Activated naive CD4-positive, alpha-beta T cell (primary cell): Measurements from ENCODE around the gene SERPINI1.
A peak's percentile ranks its signal among the peaks of the same experiment; 100 is the strongest.

Experiments used
- DNase-seq, 4 experiments: peaks; one replicate each; lab custom pipeline; 2025; lab: John Stamatoyannopoulos, UW

The SERPINI1 gene, protein sequence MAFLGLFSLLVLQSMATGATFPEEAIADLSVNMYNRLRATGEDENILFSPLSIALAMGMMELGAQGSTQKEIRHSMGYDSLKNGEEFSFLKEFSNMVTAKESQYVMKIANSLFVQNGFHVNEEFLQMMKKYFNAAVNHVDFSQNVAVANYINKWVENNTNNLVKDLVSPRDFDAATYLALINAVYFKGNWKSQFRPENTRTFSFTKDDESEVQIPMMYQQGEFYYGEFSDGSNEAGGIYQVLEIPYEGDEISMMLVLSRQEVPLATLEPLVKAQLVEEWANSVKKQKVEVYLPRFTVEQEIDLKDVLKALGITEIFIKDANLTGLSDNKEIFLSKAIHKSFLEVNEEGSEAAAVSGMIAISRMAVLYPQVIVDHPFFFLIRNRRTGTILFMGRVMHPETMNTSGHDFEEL

DNA sequence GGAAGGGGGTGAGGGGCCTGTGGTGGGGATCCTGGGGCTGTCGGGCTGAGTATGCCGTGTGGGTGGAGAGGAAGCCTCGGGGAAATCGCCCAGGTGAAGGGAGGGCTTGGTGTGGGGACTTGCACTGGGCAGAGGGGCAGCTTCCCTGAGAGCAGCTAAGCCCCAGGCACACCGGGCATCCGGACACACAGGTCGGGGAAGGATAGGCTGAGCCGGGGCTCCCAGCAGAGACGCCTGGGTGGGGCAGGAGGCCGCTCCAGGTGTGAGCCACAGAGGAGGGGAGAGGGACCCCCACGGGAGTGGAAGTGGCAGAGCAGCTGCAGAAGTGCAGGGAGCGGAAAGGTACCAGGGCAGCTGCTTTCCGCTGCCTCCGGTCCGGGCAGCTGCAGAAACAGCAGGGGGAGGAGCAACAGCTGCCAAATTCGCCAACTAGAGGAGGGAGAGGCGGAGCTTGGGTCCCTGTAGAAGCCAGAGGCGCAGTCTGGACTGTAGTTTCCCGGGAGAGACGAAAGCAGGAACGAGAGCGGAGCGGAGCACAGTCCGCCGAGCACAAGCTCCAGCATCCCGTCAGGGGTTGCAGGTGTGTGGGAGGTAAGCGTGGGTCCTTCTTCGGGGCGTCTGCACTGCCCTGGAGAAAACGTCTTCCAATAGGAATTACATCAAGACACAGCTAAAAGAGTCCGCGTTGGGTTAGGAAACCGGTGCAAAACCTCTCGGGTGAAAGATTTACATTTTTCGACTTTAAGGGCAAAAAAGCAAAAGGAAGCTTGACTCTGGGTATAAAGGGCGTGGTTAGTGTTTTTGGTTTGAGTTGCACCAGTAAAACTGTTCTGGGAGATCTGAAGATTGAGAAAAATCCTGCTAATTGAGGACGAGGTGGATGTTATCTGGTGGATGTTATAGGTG is at the start of gene SERPINI1:
Gene SERPINI1, plus strand, starts transcription at position 489 of the 906 bp plus-strand sequence. CDS start 53,408 bp downstream, outside the sequence.
- peak; percentile 50 to 63 (median 56) for DNase-seq

DNA sequence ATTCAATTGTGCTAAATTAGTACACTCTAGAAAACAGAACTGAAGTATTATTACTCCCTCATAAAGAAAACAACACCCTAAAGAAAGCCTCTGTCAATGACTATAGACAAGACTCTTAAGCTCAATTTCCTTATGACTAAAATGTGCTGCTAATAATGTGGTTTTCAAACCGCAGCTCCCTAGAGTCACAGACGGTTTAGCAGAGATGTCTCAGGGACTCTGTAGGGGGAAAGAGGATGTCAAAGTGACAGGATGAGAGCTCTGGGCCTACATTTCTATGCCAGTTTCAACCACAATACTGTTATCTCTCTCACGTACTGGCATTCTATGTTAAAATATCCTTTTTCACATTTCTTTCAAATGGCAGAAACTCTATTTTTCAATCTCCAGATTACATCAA is 44.2 kb upstream of the SERPINI1 start:
- no peak for DNase-seq

- no peak for DNase-seq
Observed at GRCh38 chr3:167694121-167694520, 41.4 kb upstream of the SERPINI1 start.

DNA sequence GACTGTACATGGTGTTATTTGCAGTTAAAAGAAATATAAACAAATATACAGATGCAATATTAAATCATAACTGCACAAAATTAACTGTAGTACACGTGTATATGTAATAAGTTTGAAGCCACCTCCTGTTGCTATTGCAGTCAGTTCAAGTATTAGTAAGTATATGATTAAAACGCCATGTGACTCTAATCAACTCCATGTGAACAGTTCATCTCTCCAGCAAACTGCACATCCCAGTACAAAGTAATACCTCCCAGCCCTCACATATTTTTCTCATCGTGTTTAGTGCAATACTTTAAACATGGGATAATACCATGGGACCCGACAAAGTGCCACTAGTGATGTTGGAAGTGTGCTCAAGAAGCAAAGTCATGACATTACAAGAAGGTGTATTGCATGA is 35.5 kb upstream of the SERPINI1 start:
- DNase-seq = no peak

- DNase-seq = no peak
Observed at GRCh38 chr3:167700926-167701325, 34.6 kb upstream of the SERPINI1 start.

- no peak for DNase-seq
Observed at GRCh38 chr3:167705840-167706239, 29.7 kb upstream of the SERPINI1 start.

GRCh38 chr3:167709690-167710089 is 25.8 kb upstream of the SERPINI1 start:
- no peak for DNase-seq

DNA sequence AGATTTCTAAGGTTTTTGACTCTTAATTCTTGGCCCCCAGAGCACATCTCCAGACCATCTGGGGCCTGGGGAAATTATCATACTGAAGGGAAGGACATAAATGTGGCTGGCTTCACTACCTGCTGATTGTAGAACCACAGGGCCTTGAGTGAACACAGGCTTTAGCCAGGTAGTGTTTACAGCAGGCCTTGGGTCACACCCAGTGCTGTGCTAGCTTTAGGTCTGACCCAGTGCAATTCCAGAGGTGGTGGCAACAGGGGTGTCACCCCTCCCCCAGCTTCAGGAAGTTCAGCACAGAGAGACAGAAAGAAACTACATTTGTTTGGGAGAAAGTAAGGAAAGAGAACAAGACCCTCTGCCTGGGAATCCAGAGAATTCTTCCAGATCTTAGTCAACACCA is 25.0 kb upstream of the SERPINI1 start:
- no peak for DNase-seq

DNA sequence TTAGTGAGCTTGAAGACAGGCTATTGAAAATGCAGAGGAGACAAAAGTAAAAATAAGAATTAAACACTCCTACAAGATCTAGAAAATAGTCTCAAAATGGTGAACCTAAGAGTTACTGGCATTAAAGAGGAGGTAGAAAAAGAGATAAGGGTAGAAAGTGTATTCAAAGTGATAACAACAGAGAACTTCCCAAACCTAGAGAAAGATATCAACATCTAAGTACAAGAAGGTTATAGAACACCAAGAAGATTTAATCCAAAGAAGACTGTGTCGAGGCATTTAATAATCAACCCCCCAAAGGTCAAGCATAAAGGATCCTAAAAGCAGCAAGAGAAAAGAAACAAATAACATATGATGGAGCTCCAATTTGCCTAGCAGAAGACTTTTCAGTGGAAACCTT is 24.1 kb upstream of the SERPINI1 start:
- no peak for DNase-seq

DNA sequence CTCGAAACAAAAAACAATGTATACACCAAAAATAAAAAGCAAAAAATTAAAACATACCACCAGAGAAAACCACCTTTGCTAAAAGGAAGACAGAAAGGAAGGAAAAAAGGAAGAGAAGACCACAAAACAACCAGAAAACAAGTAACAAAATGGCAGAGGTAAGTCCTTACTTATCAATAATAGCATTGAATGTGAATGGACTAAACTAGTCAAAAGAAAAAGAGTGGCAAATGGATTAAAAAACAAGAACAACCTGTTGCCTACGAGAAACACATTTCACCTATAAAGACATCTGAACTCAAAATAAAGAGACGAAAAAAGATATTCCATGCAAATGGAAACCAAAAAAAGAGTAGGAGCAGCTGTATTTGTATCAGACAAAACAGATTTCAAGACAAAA is 23.1 kb upstream of the SERPINI1 start:
- DNase-seq = no peak

- DNase-seq = no peak
Observed at GRCh38 chr3:167714871-167715270, 20.6 kb upstream of the SERPINI1 start.

- DNase-seq = no peak
Observed at GRCh38 chr3:167716920-167717319, 18.6 kb upstream of the SERPINI1 start.

- no peak for DNase-seq
Observed at GRCh38 chr3:167718582-167718981, 16.9 kb upstream of the SERPINI1 start.

GRCh38 chr3:167723025-167723512 is 12.5 kb upstream of the SERPINI1 start:
- DNase-seq = no peak

- DNase-seq = no peak
Observed at GRCh38 chr3:167723872-167724271, 11.6 kb upstream of the SERPINI1 start.

DNA sequence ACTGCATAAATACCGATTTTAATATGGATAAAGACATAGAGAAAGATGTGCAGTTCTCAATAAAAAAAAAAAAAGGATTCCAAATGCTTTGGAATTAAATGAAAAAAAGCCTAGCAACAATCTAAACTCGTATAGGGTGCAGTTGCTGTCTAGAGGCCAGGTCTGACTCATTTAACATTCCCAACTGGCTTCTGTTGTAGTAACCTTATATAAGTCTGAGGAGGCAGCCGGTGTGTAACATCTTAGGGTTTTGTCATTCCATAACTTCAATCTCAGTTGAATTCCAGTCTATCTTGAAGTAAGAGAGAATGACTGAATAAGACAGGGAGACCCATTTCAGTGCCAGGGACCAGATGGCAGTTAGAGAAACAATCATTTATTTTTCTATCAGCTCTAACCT is 7.3 kb upstream of the SERPINI1 start:
- DNase-seq = no peak

GRCh38 chr3:167728632-167729323 is 6.7 kb upstream of the SERPINI1 start:
- DNase-seq = no peak

DNA sequence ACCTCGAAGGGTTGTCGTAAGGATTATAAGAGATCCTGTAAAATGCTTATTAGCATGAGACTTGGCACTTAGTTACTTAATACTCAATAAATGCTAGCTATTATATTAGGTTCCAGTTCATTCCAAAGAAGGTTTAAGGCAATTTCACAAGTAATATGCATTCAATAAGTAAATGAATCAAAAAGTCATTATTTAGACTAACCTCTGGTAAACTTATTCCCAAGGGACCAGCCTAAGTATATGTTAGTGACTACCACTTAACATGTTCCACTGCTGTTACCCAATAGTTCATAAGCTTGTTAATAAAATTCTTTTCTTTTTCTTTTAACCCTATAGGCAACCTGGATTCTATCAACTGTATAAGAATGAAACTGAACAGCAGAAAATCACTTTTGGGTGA is 5.9 kb upstream of the SERPINI1 start:
- DNase-seq = no peak

DNA sequence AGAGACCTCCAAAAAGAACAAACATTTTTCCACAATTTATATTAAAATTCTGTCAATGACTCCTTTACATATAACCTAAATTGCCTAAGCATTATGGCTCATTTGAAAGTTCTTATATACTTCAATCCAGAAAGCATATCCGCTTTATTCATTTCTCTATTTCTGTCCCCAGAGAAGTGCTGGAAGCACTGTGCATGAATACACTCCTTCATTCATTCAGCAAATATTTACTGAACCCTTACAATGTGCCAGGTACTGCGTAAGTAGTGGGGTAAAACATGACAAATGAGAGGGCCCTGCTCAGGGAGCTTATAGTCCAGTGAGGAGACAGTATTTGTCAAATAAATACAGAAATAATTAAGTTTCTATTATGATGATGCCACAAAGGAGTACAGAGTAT is 4.1 kb upstream of the SERPINI1 start:
- no peak for DNase-seq

- DNase-seq = no peak
Observed at GRCh38 chr3:167732313-167733065, 3.0 kb upstream of the SERPINI1 start.

DNA sequence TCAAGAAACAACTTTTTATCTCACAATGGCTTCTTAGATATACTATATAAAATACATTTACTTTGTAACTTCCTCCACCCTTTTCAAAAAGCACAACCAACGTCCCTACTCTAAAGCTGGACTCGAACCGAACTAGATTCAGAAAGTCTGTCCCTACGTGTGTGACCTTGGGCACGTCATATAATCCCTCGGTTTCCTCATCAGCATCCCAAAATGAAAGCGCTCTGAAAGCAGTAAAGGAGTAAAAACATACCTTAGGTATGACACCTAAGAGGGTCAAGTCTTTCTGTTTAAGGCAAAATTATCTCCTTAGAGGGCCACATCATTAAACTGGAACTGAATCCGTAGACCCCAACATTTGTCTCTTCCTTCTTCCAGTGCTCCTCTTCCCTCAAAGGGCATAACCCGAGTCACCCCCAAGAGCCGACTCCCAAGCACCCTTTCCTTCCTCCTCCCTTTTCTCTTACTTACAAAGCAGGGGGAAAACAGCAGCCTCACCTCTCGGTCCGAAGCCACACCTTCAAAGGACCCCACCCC is 1.5 kb upstream of the SERPINI1 start:
- DNase-seq = no peak
